Measurements from ENCODE around the gene ZMYM3.
"Not testable (repeated sequence)": the region's sequence is repeated elsewhere in the genome, so short reads cannot be mapped to it uniquely, and the experiment has no call there.

The ZMYM3 gene

GRCh38 chrX:71269801-71270395 lies 16.0 kb upstream of the ZMYM3 start:
- in situ Hi-C loops (cut with MboI; ENCODE audit: low sequenced_read_pairs, unreplicated experiment) = no loop called here
- DNase-seq (ENCODE audit: low spot score) = no peak

GRCh38 chrX:71268624-71269023 lies 14.7 kb upstream of the ZMYM3 start:
- in situ Hi-C loops (cut with MboI; ENCODE audit: low sequenced_read_pairs, unreplicated experiment); DNase-seq (ENCODE audit: low spot score): not testable (repeated sequence)

More at GRCh38 chrX:71269801-71270395, 16.0 kb upstream of the ZMYM3 start:
- TF ChIP-seq CTCF (IDR thresholded peaks at IDR 0.05; ENCODE audit: borderline replicate concordance, control extremely low read depth, extremely low read depth, insufficient read depth, missing control alignments) = no peak

GRCh38 chrX:71256856-71257255 lies 2.9 kb upstream of the ZMYM3 start:
- in situ Hi-C loops (cut with MboI; ENCODE audit: low sequenced_read_pairs, unreplicated experiment) = no loop called here
- DNase-seq (ENCODE audit: low spot score) = no peak
- no peak for TF ChIP-seq CTCF (IDR thresholded peaks at IDR 0.05; ENCODE audit: borderline replicate concordance, control extremely low read depth, extremely low read depth, insufficient read depth, missing control alignments)

GRCh38 chrX:71256051-71256450 lies 2.1 kb upstream of the ZMYM3 start:
- in situ Hi-C loops (cut with MboI; ENCODE audit: low sequenced_read_pairs, unreplicated experiment) = no loop called here
- no peak for TF ChIP-seq CTCF (IDR thresholded peaks at IDR 0.05; ENCODE audit: borderline replicate concordance, control extremely low read depth, extremely low read depth, insufficient read depth, missing control alignments)
- DNase-seq (ENCODE audit: low spot score) = no peak

- peak; percentile 59 for DNase-seq (ENCODE audit: low spot score)
- in situ Hi-C loops (cut with MboI; ENCODE audit: low sequenced_read_pairs, unreplicated experiment) = no loop called here
- peak; percentile 43 for TF ChIP-seq CTCF (IDR thresholded peaks at IDR 0.05; ENCODE audit: borderline replicate concordance, control extremely low read depth, extremely low read depth, insufficient read depth, missing control alignments)
Measured at GRCh38 chrX:71253253-71254091, 468 bp downstream of the ZMYM3 start.

- TF ChIP-seq CTCF (IDR thresholded peaks at IDR 0.05; ENCODE audit: borderline replicate concordance, control extremely low read depth, extremely low read depth, insufficient read depth, missing control alignments) = no peak
- no peak for DNase-seq (ENCODE audit: low spot score)
- in situ Hi-C loops (cut with MboI; ENCODE audit: low sequenced_read_pairs, unreplicated experiment) = no loop called here
Measured at GRCh38 chrX:71252221-71252620, 1.7 kb downstream of the ZMYM3 start.

GRCh38 chrX:71251466-71251973 lies 2.4 kb downstream of the ZMYM3 start:
- in situ Hi-C loops (cut with MboI; ENCODE audit: low sequenced_read_pairs, unreplicated experiment) = no loop called here
- TF ChIP-seq CTCF (IDR thresholded peaks at IDR 0.05; ENCODE audit: borderline replicate concordance, control extremely low read depth, extremely low read depth, insufficient read depth, missing control alignments) = no peak
- no peak for DNase-seq (ENCODE audit: low spot score)

Measured in GM13976 (cell line).